Stimulated activated CD8-positive, alpha-beta memory T cell treated with anti-CD3 and anti-CD28 coated beads, Interleukin-12 subunit alpha, Interleukin-12 subunit beta, amount 100 ng/mL, for 4 hours (primary cell): Measurements from ENCODE around the gene RBM24.

Source experiments
- DNase-seq: peaks from one replicate; pipeline ENCODE4 v3.0.0-alpha.2; 2020; ENCODE audit warnings: low read depth

The RBM24 gene

DNA sequence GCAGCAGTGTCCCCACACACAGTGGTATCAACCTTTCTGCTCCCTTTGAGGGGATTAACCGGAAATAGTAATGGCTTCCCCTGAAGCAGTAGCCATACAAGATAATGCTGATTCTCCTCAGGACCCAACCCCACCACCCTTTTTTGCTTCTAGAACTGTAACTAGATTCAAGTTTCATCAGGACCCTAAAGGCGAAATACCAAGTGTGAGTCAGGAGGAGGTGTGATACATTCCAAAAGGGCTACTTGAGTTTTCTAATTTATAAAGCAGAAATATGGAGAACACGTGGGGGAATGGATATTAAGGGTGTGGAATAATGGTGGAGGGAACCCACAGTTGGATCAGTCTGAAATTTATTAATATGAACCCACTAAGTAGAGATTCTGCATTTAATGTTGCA lies 60.7 kb downstream of the RBM24 start:
- no peak for DNase-seq

DNA sequence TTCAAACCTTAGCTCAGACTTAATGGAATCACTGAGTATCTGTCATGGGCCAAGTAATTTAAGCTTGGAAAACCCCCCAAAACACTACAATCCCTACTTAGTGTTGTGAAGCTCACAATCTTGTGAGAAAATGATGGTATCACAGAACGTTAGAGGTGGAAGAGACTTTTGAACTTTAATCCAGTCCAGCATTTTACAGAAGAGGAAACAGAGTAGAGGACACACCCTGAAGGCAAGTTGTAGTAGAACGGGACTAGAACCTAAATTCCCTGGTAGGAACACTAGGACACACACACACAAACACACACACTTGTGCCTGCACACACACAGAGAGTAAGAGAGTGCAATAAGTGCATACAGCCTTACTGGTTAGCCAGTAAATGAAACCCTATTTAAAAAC lies 62.1 kb downstream of the RBM24 start:
- DNase-seq = no peak
